Chondrocyte (in vitro differentiated cells): ENCODE measurements around the gene BICD2. TPM values are rescaled to one million over a fixed set of nuclear protein-coding genes. Genes with fewer than 3 reads are reported as not detected.

Experiments
- DNase-seq: peaks from one replicate; pipeline ENCODE4 v3.0.0; 2021; ENCODE audit warnings: mixed read lengths, low spot score
- H3K27ac Mint-ChIP-seq: one replicate; pipeline ENCODE4 v1.8.0; 2021; ENCODE audit warnings: mild to moderate bottlenecking, moderate library complexity, mixed read lengths; ENCODE audit not compliant: unreplicated experiment
- H3K27me3 Mint-ChIP-seq: 2 replicates; pipeline ENCODE4 v1.8.0; 2021; ENCODE audit warnings: low read depth, mixed read lengths
- H3K36me3 Mint-ChIP-seq: 2 replicates; pipeline ENCODE4 v1.8.0; 2021; ENCODE audit warnings: low read depth, mixed read lengths
- H3K4me1 Mint-ChIP-seq: 2 replicates; pipeline ENCODE4 v1.8.0; 2021; ENCODE audit warnings: low read depth, mild to moderate bottlenecking, mixed read lengths
- H3K4me3 Mint-ChIP-seq: one replicate; pipeline ENCODE4 v1.8.0; 2021; ENCODE audit warnings: mild to moderate bottlenecking, moderate library complexity, mixed read lengths; ENCODE audit not compliant: unreplicated experiment
- H3K9me3 Mint-ChIP-seq: 2 replicates; pipeline ENCODE4 v1.8.0; 2021; ENCODE audit warnings: low read depth, mixed read lengths
- CTCF ChIP-seq: fragments of 200-600 bp; sonication (generic); IDR thresholded peaks from 2 replicates; pipeline ENCODE4 v1.5.0; 2021; ENCODE audit warnings: antibody characterized with exemption, mild to moderate bottlenecking, moderate library complexity
- total RNA-seq: library from RNA; stranded (reverse); gene quantifications from 3 replicates; pipeline ENCODE4 v1.2.1, GENCODE V29; 2021

Gene BICD2
- total RNA-seq, 1 donor from 2014 or later: 41.9 TPM

- no peaks in the 10 kb centered on the region for H3K36me3 Mint-ChIP-seq
- peaks cover 11% of the 10 kb centered on the region for H3K4me1 Mint-ChIP-seq
- H3K9me3 Mint-ChIP-seq: no peaks in the 10 kb centered on the region
- no peak overlapping the region for H3K4me3 Mint-ChIP-seq
- no peaks in the 10 kb centered on the region for H3K27me3 Mint-ChIP-seq
- no peak for DNase-seq
- H3K27ac Mint-ChIP-seq: no peak overlapping the region
- no peak for TF ChIP-seq CTCF
These were observed 10.4 kb downstream of the BICD2 start for GRCh38 chr9:92754091-92754745.

- Mint-ChIP-seq H3K4me3 (no peak overlapping the region), H3K9me3 (no peaks in the 10 kb centered on the region), H3K27me3 (no peaks in the 10 kb centered on the region), H3K36me3 (no peaks in the 10 kb centered on the region), H3K4me1 (peaks cover 20% of the 10 kb centered on the region), H3K27ac (no peak overlapping the region)
- DNase-seq: no peak
- TF ChIP-seq CTCF: no peak
These were observed 11.7 kb downstream of the BICD2 start for GRCh38 chr9:92752812-92753404.

GRCh38 chr9:92749934-92750315, 14.7 kb downstream of the BICD2 start:
- Mint-ChIP-seq H3K9me3 (no peaks in the 10 kb centered on the region), H3K36me3 (no peaks in the 10 kb centered on the region), H3K4me1 (peaks cover 46% of the 10 kb centered on the region), H3K27me3 (no peaks in the 10 kb centered on the region), H3K27ac (no peak overlapping the region), H3K4me3 (no peak overlapping the region)
- no peak for TF ChIP-seq CTCF
- no peak for DNase-seq

GRCh38 chr9:92749071-92749933, 15.3 kb downstream of the BICD2 start:
- no peak for TF ChIP-seq CTCF
- DNase-seq: no peak
- Mint-ChIP-seq H3K36me3 (no peaks in the 10 kb centered on the region), H3K4me3 (no peak overlapping the region), H3K27me3 (no peaks in the 10 kb centered on the region), H3K27ac (peak overlapping the region; percentile 49), H3K9me3 (no peaks in the 10 kb centered on the region), H3K4me1 (peaks cover 48% of the 10 kb centered on the region)

- H3K27ac Mint-ChIP-seq: no peak overlapping the region
These were observed 16.5 kb downstream of the BICD2 start for GRCh38 chr9:92748233-92748497.

More at GRCh38 chr9:92748233-92748497, 16.5 kb downstream of the BICD2 start:
- Mint-ChIP-seq H3K4me3 (no peak overlapping the region), H3K36me3 (no peaks in the 10 kb centered on the region), H3K9me3 (no peaks in the 10 kb centered on the region), H3K4me1 (peaks cover 52% of the 10 kb centered on the region), H3K27me3 (no peaks in the 10 kb centered on the region)
- DNase-seq: no peak
- TF ChIP-seq CTCF: no peak
